ENCODE data around the gene WDR35. TPM values are rescaled to one million over a fixed set of nuclear protein-coding genes. Genes with fewer than 3 reads are reported as not detected.

Gene WDR35
- total RNA-seq, 1 experiment from 2014 or later = 16.7 TPM

DNA sequence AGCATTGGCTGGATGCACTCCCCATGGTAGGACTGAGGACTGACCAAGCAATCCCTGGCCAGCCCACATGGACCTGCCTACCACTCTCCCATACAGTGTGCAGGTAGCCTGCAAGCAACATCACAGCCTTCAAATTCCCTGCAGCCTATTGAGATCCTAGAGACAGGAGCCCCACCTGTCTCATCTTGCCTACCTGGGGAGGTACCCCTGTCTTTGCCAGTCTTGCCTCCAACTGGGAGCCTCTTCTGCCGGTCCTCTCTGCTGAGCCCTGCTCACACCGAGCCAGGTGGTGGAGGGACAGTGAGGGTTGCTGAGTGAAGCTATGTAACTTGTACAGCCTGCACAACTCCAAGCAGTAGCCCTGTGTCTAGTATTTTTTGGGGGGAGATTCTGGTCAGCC, 118.1 kb downstream of the WDR35 start:
- Histone ChIP-seq H3K23ac (ENCODE audit: insufficient read length, low read depth, low read length) (no peak overlapping the region), H3K18ac (ENCODE audit: insufficient read length, low read depth, low read length) (no peak overlapping the region), H2BK5ac (ENCODE audit: insufficient read length, low read length) (no peak overlapping the region), H3K56ac (ENCODE audit: insufficient read length, low read depth, low read length) (no peak overlapping the region), H3K23me2 (ENCODE audit: insufficient read length, low read depth, low read length, poor library complexity, severe bottlenecking) (peaks cover 8% of the 10 kb centered on the region), H3K9me3 (ENCODE audit: control insufficient read depth, low read depth, low read length) (no peaks in the 10 kb centered on the region), H4K5ac (ENCODE audit: insufficient read length, low read depth, low read length) (no peak overlapping the region), H2BK15ac (ENCODE audit: low read depth, low read length) (no peak overlapping the region), H3K4me1 (ENCODE audit: insufficient read depth, low read length) (no peaks in the 10 kb centered on the region), H2AFZ (ENCODE audit: low read length) (no peak overlapping the region), H3K27me3 (ENCODE audit: insufficient read depth, low read length) (peaks cover 5% of the 10 kb centered on the region; the same call in 1 of the 2 replicates), H4K91ac (ENCODE audit: insufficient read length, low read depth, low read length) (no peak overlapping the region), H2AK5ac (ENCODE audit: insufficient read length, low read length) (no peak overlapping the region), H3T11ph (ENCODE audit: low read length) (no peak overlapping the region), H2BK12ac (ENCODE audit: insufficient read length, low read depth, low read length) (no peak overlapping the region), H3K79me1 (ENCODE audit: insufficient read depth, low read depth, low read length, poor library complexity, severe bottlenecking) (no peaks in the 10 kb centered on the region), H3K4me2 (ENCODE audit: insufficient read depth, insufficient read length, low read length) (no peak overlapping the region), H3K14ac (ENCODE audit: insufficient read depth, low read length) (no peak overlapping the region), H3K4ac (ENCODE audit: low read depth, low read length) (no peak overlapping the region), H2BK20ac (ENCODE audit: low read depth, low read length, poor library complexity, severe bottlenecking) (no peak overlapping the region), H2BK120ac (ENCODE audit: low read depth, low read length, poor library complexity, severe bottlenecking) (no peak overlapping the region), H3K79me2 (ENCODE audit: insufficient read depth, low read length) (no peaks in the 10 kb centered on the region), H4K20me1 (ENCODE audit: control insufficient read depth, insufficient read depth, insufficient read length) (no peaks in the 10 kb centered on the region), H3K27ac (ENCODE audit: insufficient read length, low read depth, low read length) (no peak overlapping the region), H3K9ac (ENCODE audit: extremely low read depth, insufficient read length, low read length) (no peak overlapping the region), H4K8ac (replicated peaks; ENCODE audit: insufficient read length, low read depth, low read length) (no peak overlapping the region)
- Mint-ChIP-seq H3K27me3 (ENCODE audit: low read depth) (peaks cover 45% of the 10 kb centered on the region), H3K4me3 (no peak overlapping the region), H3K9me3 (no peaks in the 10 kb centered on the region), H3K36me3 (ENCODE audit: insufficient read depth in 1 of 3, low read depth in 3 of 3) (no peaks in the 10 kb centered on the region; a peak in 1 of 7 replicates), H3K4me1 (peaks cover 4 to 12% of the 10 kb centered on the region in 2 experiments), H3K27ac (no peak overlapping the region)
- no peak for DNase-seq
- no CpG with 5 or more reads among the region's 2 CpGs for WGBS (ENCODE audit: extremely low coverage, insufficient read length, low lambda C conversion rate)
- TF ChIP-seq, protein P1, sequence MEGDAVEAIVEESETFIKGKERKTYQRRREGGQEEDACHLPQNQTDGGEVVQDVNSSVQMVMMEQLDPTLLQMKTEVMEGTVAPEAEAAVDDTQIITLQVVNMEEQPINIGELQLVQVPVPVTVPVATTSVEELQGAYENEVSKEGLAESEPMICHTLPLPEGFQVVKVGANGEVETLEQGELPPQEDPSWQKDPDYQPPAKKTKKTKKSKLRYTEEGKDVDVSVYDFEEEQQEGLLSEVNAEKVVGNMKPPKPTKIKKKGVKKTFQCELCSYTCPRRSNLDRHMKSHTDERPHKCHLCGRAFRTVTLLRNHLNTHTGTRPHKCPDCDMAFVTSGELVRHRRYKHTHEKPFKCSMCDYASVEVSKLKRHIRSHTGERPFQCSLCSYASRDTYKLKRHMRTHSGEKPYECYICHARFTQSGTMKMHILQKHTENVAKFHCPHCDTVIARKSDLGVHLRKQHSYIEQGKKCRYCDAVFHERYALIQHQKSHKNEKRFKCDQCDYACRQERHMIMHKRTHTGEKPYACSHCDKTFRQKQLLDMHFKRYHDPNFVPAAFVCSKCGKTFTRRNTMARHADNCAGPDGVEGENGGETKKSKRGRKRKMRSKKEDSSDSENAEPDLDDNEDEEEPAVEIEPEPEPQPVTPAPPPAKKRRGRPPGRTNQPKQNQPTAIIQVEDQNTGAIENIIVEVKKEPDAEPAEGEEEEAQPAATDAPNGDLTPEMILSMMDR (conservative IDR thresholded peaks at IDR 0.05) = no peak

Measured in H9 (cell line).